Measurements from ENCODE around the gene VSIG1.

VSIG1 gene

GRCh38 chrX:108068121-108068520, 23.3 kb downstream of the VSIG1 start:
- DNase-seq, result no peak

GRCh38 chrX:108070891-108071290, 26.0 kb downstream of the VSIG1 start:
- DNase-seq, result no peak

GRCh38 chrX:108071578-108071977, 26.7 kb downstream of the VSIG1 start:
- DNase-seq, result no peak

GRCh38 chrX:108072746-108073145, 27.9 kb downstream of the VSIG1 start:
- DNase-seq, result no peak

- DNase-seq, result no peak
These were observed 36.2 kb downstream of the VSIG1 start for GRCh38 chrX:108081110-108081509.

GRCh38 chrX:108087792-108088191, 42.9 kb downstream of the VSIG1 start:
- no peak for DNase-seq

GRCh38 chrX:108088511-108088910, 43.6 kb downstream of the VSIG1 start:
- DNase-seq, result no peak

- DNase-seq, result no peak
These were observed 45.8 kb downstream of the VSIG1 start for GRCh38 chrX:108090491-108091263.

GRCh38 chrX:108091264-108091877, 46.5 kb downstream of the VSIG1 start, which contains the start of the genes ATG4A and PSMD10:
Gene ATG4A (plus strand): TSS chrX:108091778. CDS start chrX:108091827, 49 bp downstream.
Gene PSMD10 (minus strand): TSS chrX:108091542. CDS start chrX:108091520, 22 bp downstream.
- DNase-seq, result peak; percentile 89 to 90

GRCh38 chrX:108091878-108092291, 47.0 kb downstream of the VSIG1 start:
- DNase-seq, result no peak

- no peak for DNase-seq
These were observed 52.5 kb downstream of the VSIG1 start for GRCh38 chrX:108097380-108097779.

GRCh38 chrX:108105473-108105872, 60.6 kb downstream of the VSIG1 start:
- DNase-seq, result no peak

- no peak for DNase-seq
These were observed 69.7 kb downstream of the VSIG1 start for GRCh38 chrX:108114541-108114940.

GRCh38 chrX:108117988-108118387, 73.1 kb downstream of the VSIG1 start:
- no peak for DNase-seq

GRCh38 chrX:108121291-108121690, 76.4 kb downstream of the VSIG1 start:
- DNase-seq, result no peak

- no peak for DNase-seq
These were observed 77.9 kb downstream of the VSIG1 start for GRCh38 chrX:108122748-108123147.

- DNase-seq, result no peak
These were observed 78.9 kb downstream of the VSIG1 start for GRCh38 chrX:108123591-108124366.

- DNase-seq, result no peak
These were observed 81.8 kb downstream of the VSIG1 start for GRCh38 chrX:108126661-108127060.

GRCh38 chrX:108127152-108127551, 82.3 kb downstream of the VSIG1 start:
- no peak for DNase-seq
